ENCODE data around the gene TRAF3IP3.

TRAF3IP3 gene

GRCh38 chr1:209768354-209768774 is 12.5 kb downstream of the TRAF3IP3 start:
- no peak for TF ChIP-seq CTCF (IDR thresholded peaks at IDR 0.05; ENCODE audit: low read depth, low read length)
- no peak overlapping the region for H3K4me3 ChIP-seq (ENCODE audit: low read depth, low read length)

- H3K4me3 ChIP-seq (ENCODE audit: low read depth, low read length), result no peak overlapping the region; the same call in 1 of the 2 replicates
- TF ChIP-seq CTCF (IDR thresholded peaks at IDR 0.05; ENCODE audit: low read depth, low read length), result no peak
These were observed 13.5 kb downstream of the TRAF3IP3 start for GRCh38 chr1:209769171-209769904.

- no peak for TF ChIP-seq CTCF (IDR thresholded peaks at IDR 0.05; ENCODE audit: low read depth, low read length)
- H3K4me3 ChIP-seq (ENCODE audit: low read depth, low read length), result no peak overlapping the region
These were observed 14.1 kb downstream of the TRAF3IP3 start for GRCh38 chr1:209769971-209770370.

GRCh38 chr1:209770636-209771415 is 15.0 kb downstream of the TRAF3IP3 start:
- TF ChIP-seq CTCF (IDR thresholded peaks at IDR 0.05; ENCODE audit: low read depth, low read length), result no peak
- H3K4me3 ChIP-seq (ENCODE audit: low read depth, low read length), result no peak overlapping the region

- no peak for TF ChIP-seq CTCF (IDR thresholded peaks at IDR 0.05; ENCODE audit: low read depth, low read length)
- H3K4me3 ChIP-seq (ENCODE audit: low read depth, low read length), result no peak overlapping the region
These were observed 16.3 kb downstream of the TRAF3IP3 start for GRCh38 chr1:209772126-209772525.

GRCh38 chr1:209774592-209774991 is 18.7 kb downstream of the TRAF3IP3 start:
- H3K4me3 ChIP-seq (ENCODE audit: low read depth, low read length), result no peak overlapping the region
- no peak for TF ChIP-seq CTCF (IDR thresholded peaks at IDR 0.05; ENCODE audit: low read depth, low read length)

DNA sequence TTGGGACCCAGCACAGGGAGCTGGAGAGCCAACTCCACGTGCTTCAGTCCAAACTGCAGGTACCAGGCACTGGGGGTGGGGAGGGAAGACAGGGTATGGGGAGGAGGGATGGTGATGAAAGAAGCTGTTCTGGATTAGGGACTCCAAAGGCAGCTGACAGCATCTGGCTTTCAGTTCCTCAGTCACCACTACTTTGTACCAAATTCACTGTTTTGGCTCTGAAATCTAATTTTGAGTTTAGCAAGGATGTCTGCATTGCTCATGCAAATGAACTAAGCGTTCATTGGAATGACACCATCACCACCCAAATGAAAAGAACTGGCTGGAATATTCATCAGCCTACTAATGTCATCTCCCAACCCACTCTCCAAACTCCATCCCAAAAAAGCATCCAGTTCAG is 19.8 kb downstream of the TRAF3IP3 start:
- TF ChIP-seq CTCF (IDR thresholded peaks at IDR 0.05; ENCODE audit: low read depth, low read length), result no peak
- H3K4me3 ChIP-seq (ENCODE audit: low read depth, low read length), result no peak overlapping the region

All from WI38 (cell line).